Measurements from ENCODE around the gene LMAN2L.

LMAN2L gene

GRCh38 chr2:96664366-96664925, 75.4 kb downstream of the LMAN2L start:
- Histone ChIP-seq H3K4me3 (replicated peaks; ENCODE audit: low read depth, low read length) (no peak overlapping the region), H3K36me3 (ENCODE audit: control insufficient read depth, insufficient read depth, low read length) (no peaks in the 10 kb centered on the region), H3K27me3 (replicated peaks; ENCODE audit: control insufficient read depth, insufficient read depth, low read length) (no peaks in the 10 kb centered on the region)
- no peak for TF ChIP-seq CTCF (IDR thresholded peaks at IDR 0.05; ENCODE audit: insufficient read depth, low read length, poor library complexity, severe bottlenecking)
- DNase-seq (ENCODE audit: extremely low read depth, insufficient read length): no peak

GRCh38 chr2:96663829-96664228, 76.0 kb downstream of the LMAN2L start:
- DNase-seq (ENCODE audit: extremely low read depth, insufficient read length): no peak
- TF ChIP-seq CTCF (IDR thresholded peaks at IDR 0.05; ENCODE audit: insufficient read depth, low read length, poor library complexity, severe bottlenecking): no peak
- no peaks in the 10 kb centered on the region for H3K36me3 ChIP-seq (ENCODE audit: control insufficient read depth, insufficient read depth, low read length)
- no peaks in the 10 kb centered on the region for H3K27me3 ChIP-seq (replicated peaks; ENCODE audit: control insufficient read depth, insufficient read depth, low read length)
- H3K4me3 ChIP-seq (replicated peaks; ENCODE audit: low read depth, low read length): no peak overlapping the region

- TF ChIP-seq CTCF (IDR thresholded peaks at IDR 0.05; ENCODE audit: insufficient read depth, low read length, poor library complexity, severe bottlenecking): no peak
- no peak for DNase-seq (ENCODE audit: extremely low read depth, insufficient read length)
Observed at GRCh38 chr2:96663177-96663576, 76.7 kb downstream of the LMAN2L start.

GRCh38 chr2:96662360-96662759, 77.5 kb downstream of the LMAN2L start:
- H3K27me3 ChIP-seq (replicated peaks; ENCODE audit: control insufficient read depth, insufficient read depth, low read length): no peaks in the 10 kb centered on the region
- no peaks in the 10 kb centered on the region for H3K36me3 ChIP-seq (ENCODE audit: control insufficient read depth, insufficient read depth, low read length)
- DNase-seq (ENCODE audit: extremely low read depth, insufficient read length): no peak
- no peak overlapping the region for H3K4me3 ChIP-seq (replicated peaks; ENCODE audit: low read depth, low read length)
- TF ChIP-seq CTCF (IDR thresholded peaks at IDR 0.05; ENCODE audit: insufficient read depth, low read length, poor library complexity, severe bottlenecking): no peak

More at GRCh38 chr2:96663177-96663576, 76.7 kb downstream of the LMAN2L start:
- no peaks in the 10 kb centered on the region for H3K36me3 ChIP-seq (ENCODE audit: control insufficient read depth, insufficient read depth, low read length)
- H3K27me3 ChIP-seq (replicated peaks; ENCODE audit: control insufficient read depth, insufficient read depth, low read length): no peaks in the 10 kb centered on the region
- no peak overlapping the region for H3K4me3 ChIP-seq (replicated peaks; ENCODE audit: low read depth, low read length)

- H3K4me3 ChIP-seq (replicated peaks; ENCODE audit: low read depth, low read length): no peak overlapping the region
- no peak for TF ChIP-seq CTCF (IDR thresholded peaks at IDR 0.05; ENCODE audit: insufficient read depth, low read length, poor library complexity, severe bottlenecking)
- H3K27me3 ChIP-seq (replicated peaks; ENCODE audit: control insufficient read depth, insufficient read depth, low read length): no peaks in the 10 kb centered on the region
Observed at GRCh38 chr2:96661324-96661723, 78.5 kb downstream of the LMAN2L start.

GRCh38 chr2:96656540-96656939, 83.3 kb downstream of the LMAN2L start:
- no peak overlapping the region for H3K4me3 ChIP-seq (replicated peaks; ENCODE audit: low read depth, low read length)
- no peak for DNase-seq (ENCODE audit: extremely low read depth, insufficient read length)
- no peaks in the 10 kb centered on the region for H3K36me3 ChIP-seq (ENCODE audit: control insufficient read depth, insufficient read depth, low read length)
- H3K27me3 ChIP-seq (replicated peaks; ENCODE audit: control insufficient read depth, insufficient read depth, low read length): no peaks in the 10 kb centered on the region
- no peak for TF ChIP-seq CTCF (IDR thresholded peaks at IDR 0.05; ENCODE audit: insufficient read depth, low read length, poor library complexity, severe bottlenecking)

More at GRCh38 chr2:96661324-96661723, 78.5 kb downstream of the LMAN2L start:
- DNase-seq (ENCODE audit: extremely low read depth, insufficient read length): no peak
- H3K36me3 ChIP-seq (ENCODE audit: control insufficient read depth, insufficient read depth, low read length): no peaks in the 10 kb centered on the region
